ENCODE measurements around the gene NAV2.

The NAV2 gene

DNA sequence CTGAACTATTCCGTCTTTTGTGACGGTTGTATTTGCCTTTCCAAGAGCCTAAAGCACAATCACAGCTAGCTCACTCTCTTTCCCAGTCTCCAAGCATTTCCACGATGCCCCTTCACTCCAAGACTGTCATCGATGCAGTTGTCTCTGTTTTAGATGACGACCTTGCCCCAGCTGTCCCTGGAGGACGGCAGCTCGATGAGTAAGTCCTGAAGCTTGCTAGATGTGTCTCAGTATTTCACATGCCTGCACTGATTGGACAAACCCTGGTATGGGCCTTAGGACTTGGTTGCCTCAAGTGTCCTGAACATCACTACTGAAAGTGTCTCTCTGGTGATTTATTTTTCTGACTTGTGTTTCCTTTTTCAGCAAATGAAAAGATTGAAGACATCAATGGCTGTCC is 129.9 kb downstream of the NAV2 start:
- H3K27me3 ChIP-seq (ENCODE audit: insufficient read depth, low read length) = no peaks in the 10 kb centered on the region
- DNase-seq = peak in 1 of 2 donors; percentile 49
- H3K79me2 ChIP-seq (ENCODE audit: control insufficient read depth, insufficient read depth, low read length, poor library complexity) = no peaks in the 10 kb centered on the region
- H3K27ac ChIP-seq (ENCODE audit: low read depth, low read length) = no peak overlapping the region
- no peak overlapping the region for H2BK120ac ChIP-seq (ENCODE audit: insufficient read depth, low read length, poor library complexity)
- WGBS (ENCODE audit: extremely low coverage, insufficient coverage, insufficient read length) = no CpG with 5 or more reads among the region's 7 CpGs
- no peaks in the 10 kb centered on the region for H3K36me3 ChIP-seq (ENCODE audit: control insufficient read depth in 1 of 2, insufficient read depth in 2 of 2, low read length in 2 of 2)
- H3K79me1 ChIP-seq (ENCODE audit: low read length) = no peaks in the 10 kb centered on the region
- no peak overlapping the region for H2BK12ac ChIP-seq (ENCODE audit: low read length)
- no peak overlapping the region for H2AFZ ChIP-seq (ENCODE audit: insufficient read depth, low read length, poor library complexity)
- H3K9ac ChIP-seq (ENCODE audit: low read length) = no peak overlapping the region
- H4K8ac ChIP-seq (ENCODE audit: low read depth, low read length) = no peak overlapping the region
- H2AK5ac ChIP-seq (ENCODE audit: low read length) = no peak overlapping the region
- H3K18ac ChIP-seq (ENCODE audit: low read length) = no peak overlapping the region
- no peak overlapping the region for H3K23ac ChIP-seq (ENCODE audit: low read length)
- no peak overlapping the region for H3K4me3 ChIP-seq (ENCODE audit: low read depth, low read length)
- H4K12ac ChIP-seq (ENCODE audit: low read depth, low read length) = no peak overlapping the region
- no peak overlapping the region for H3K14ac ChIP-seq (ENCODE audit: low read length)
- H2BK5ac ChIP-seq (ENCODE audit: low read depth, low read length, poor library complexity) = no peak overlapping the region
- no peaks in the 10 kb centered on the region for H3K9me3 ChIP-seq (ENCODE audit: insufficient read depth, low read depth, low read length)
- no peaks in the 10 kb centered on the region for H3K4me1 ChIP-seq (ENCODE audit: control insufficient read depth in 1 of 2, insufficient read depth in 2 of 2, low read length in 2 of 2)
- no peak overlapping the region for H4K91ac ChIP-seq (ENCODE audit: low read depth, low read length)
- H3K4ac ChIP-seq (ENCODE audit: low read depth, low read length) = no peak overlapping the region
- no peak overlapping the region for H3K4me2 ChIP-seq (ENCODE audit: low read length)

DNA sequence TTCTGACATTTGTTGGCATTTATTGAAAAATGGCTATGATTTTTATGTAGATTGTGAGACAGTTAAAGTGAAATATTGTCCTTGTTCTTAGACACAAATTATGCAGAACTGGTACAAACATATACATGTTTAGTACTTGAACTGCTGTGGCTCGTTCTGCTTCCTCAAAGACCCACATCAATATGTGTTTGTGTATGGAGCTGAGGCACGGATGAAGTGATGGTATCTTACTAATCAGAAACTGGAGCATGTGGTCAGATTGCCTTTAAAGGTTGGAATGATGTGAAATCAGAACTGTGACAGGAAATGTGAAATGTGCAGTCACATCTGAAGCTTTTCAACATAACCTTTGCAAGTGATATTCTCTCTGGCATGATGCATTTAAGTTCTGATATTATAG is 130.4 kb downstream of the NAV2 start:
- no peak overlapping the region for H4K12ac ChIP-seq (ENCODE audit: low read depth, low read length)
- no CpG with 5 or more reads among the region's 2 CpGs for WGBS (ENCODE audit: extremely low coverage, insufficient coverage, insufficient read length)
- no peak for DNase-seq
- H2AFZ ChIP-seq (ENCODE audit: insufficient read depth, low read length, poor library complexity) = no peak overlapping the region
- H4K8ac ChIP-seq (ENCODE audit: low read depth, low read length) = no peak overlapping the region
- H3K36me3 ChIP-seq (ENCODE audit: control insufficient read depth in 1 of 2, insufficient read depth in 2 of 2, low read length in 2 of 2) = no peaks in the 10 kb centered on the region
- H3K4me3 ChIP-seq (ENCODE audit: low read depth, low read length) = no peak overlapping the region
- H3K4ac ChIP-seq (ENCODE audit: low read depth, low read length) = no peak overlapping the region
- no peaks in the 10 kb centered on the region for H3K27me3 ChIP-seq (ENCODE audit: insufficient read depth, low read length)
- no peaks in the 10 kb centered on the region for H3K79me1 ChIP-seq (ENCODE audit: low read length)
- H3K4me1 ChIP-seq (ENCODE audit: control insufficient read depth in 1 of 2, insufficient read depth in 2 of 2, low read length in 2 of 2) = no peaks in the 10 kb centered on the region
- H2AK5ac ChIP-seq (ENCODE audit: low read length) = no peak overlapping the region
- no peak overlapping the region for H2BK12ac ChIP-seq (ENCODE audit: low read length)
- H2BK120ac ChIP-seq (ENCODE audit: insufficient read depth, low read length, poor library complexity) = no peak overlapping the region
- H3K9ac ChIP-seq (ENCODE audit: low read length) = no peak overlapping the region
- H3K18ac ChIP-seq (ENCODE audit: low read length) = no peak overlapping the region
- H3K14ac ChIP-seq (ENCODE audit: low read length) = no peak overlapping the region
- no peaks in the 10 kb centered on the region for H3K9me3 ChIP-seq (ENCODE audit: insufficient read depth, low read depth, low read length)
- H3K4me2 ChIP-seq (ENCODE audit: low read length) = no peak overlapping the region
- H2BK5ac ChIP-seq (ENCODE audit: low read depth, low read length, poor library complexity) = no peak overlapping the region
- H3K23ac ChIP-seq (ENCODE audit: low read length) = no peak overlapping the region
- no peak overlapping the region for H3K27ac ChIP-seq (ENCODE audit: low read depth, low read length)
- no peaks in the 10 kb centered on the region for H3K79me2 ChIP-seq (ENCODE audit: control insufficient read depth, insufficient read depth, low read length, poor library complexity)
- H4K91ac ChIP-seq (ENCODE audit: low read depth, low read length) = no peak overlapping the region

DNA sequence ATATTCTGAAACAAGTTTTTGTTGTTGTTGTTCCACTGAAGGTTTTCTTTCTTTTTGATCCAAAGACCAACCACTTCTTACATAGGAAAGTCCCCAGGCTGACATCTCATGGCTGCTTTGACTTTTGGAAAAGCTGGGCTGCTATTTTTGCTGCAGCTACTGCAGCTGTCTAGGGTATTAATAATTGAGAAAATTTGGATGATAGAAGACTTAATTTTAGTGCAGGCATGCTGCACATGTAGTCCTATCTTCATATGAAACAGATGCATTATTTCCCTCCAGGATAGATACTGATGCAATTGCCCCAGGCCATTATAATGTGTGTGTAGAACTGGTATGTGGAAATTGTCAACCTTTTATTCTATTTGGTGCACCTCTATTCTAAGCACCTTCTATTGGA is 131.4 kb downstream of the NAV2 start:
- H3K4ac ChIP-seq (ENCODE audit: low read depth, low read length) = no peak overlapping the region
- H3K27me3 ChIP-seq (ENCODE audit: insufficient read depth, low read length) = no peaks in the 10 kb centered on the region
- H2BK12ac ChIP-seq (ENCODE audit: low read length) = no peak overlapping the region
- no peak for DNase-seq
- H4K8ac ChIP-seq (ENCODE audit: low read depth, low read length) = no peak overlapping the region
- no peak overlapping the region for H2BK120ac ChIP-seq (ENCODE audit: insufficient read depth, low read length, poor library complexity)
- H3K4me3 ChIP-seq (ENCODE audit: low read depth, low read length) = no peak overlapping the region
- H3K4me1 ChIP-seq (ENCODE audit: control insufficient read depth in 1 of 2, insufficient read depth in 2 of 2, low read length in 2 of 2) = peaks cover 0 to 3% of the 10 kb centered on the region in 2 experiments
- no peak overlapping the region for H3K23ac ChIP-seq (ENCODE audit: low read length)
- H3K14ac ChIP-seq (ENCODE audit: low read length) = no peak overlapping the region
- H3K36me3 ChIP-seq (ENCODE audit: control insufficient read depth in 1 of 2, insufficient read depth in 2 of 2, low read length in 2 of 2) = no peaks in the 10 kb centered on the region
- no peak overlapping the region for H2AK5ac ChIP-seq (ENCODE audit: low read length)
- H3K79me2 ChIP-seq (ENCODE audit: control insufficient read depth, insufficient read depth, low read length, poor library complexity) = no peaks in the 10 kb centered on the region
- H2BK5ac ChIP-seq (ENCODE audit: low read depth, low read length, poor library complexity) = no peak overlapping the region
- no peak overlapping the region for H2AFZ ChIP-seq (ENCODE audit: insufficient read depth, low read length, poor library complexity)
- H3K9ac ChIP-seq (ENCODE audit: low read length) = no peak overlapping the region
- no peak overlapping the region for H4K91ac ChIP-seq (ENCODE audit: low read depth, low read length)
- H3K79me1 ChIP-seq (ENCODE audit: low read length) = no peaks in the 10 kb centered on the region
- H3K27ac ChIP-seq (ENCODE audit: low read depth, low read length) = no peak overlapping the region
- H3K4me2 ChIP-seq (ENCODE audit: low read length) = no peak overlapping the region
- H3K18ac ChIP-seq (ENCODE audit: low read length) = no peak overlapping the region
- no peaks in the 10 kb centered on the region for H3K9me3 ChIP-seq (ENCODE audit: insufficient read depth, low read depth, low read length)
- H4K12ac ChIP-seq (ENCODE audit: low read depth, low read length) = no peak overlapping the region

- Histone ChIP-seq H3K4me2 (ENCODE audit: low read length) (no peak overlapping the region), H3K79me1 (ENCODE audit: low read length) (no peaks in the 10 kb centered on the region), H2BK120ac (ENCODE audit: insufficient read depth, low read length, poor library complexity) (no peak overlapping the region), H4K12ac (ENCODE audit: low read depth, low read length) (no peak overlapping the region), H3K14ac (ENCODE audit: low read length) (no peak overlapping the region), H3K36me3 (ENCODE audit: control insufficient read depth in 1 of 2, insufficient read depth in 2 of 2, low read length in 2 of 2) (no peaks in the 10 kb centered on the region), H3K9me3 (ENCODE audit: insufficient read depth, low read depth, low read length) (no peaks in the 10 kb centered on the region), H2BK5ac (ENCODE audit: low read depth, low read length, poor library complexity) (no peak overlapping the region), H2AFZ (ENCODE audit: insufficient read depth, low read length, poor library complexity) (no peak overlapping the region), H4K8ac (ENCODE audit: low read depth, low read length) (no peak overlapping the region), H2BK12ac (ENCODE audit: low read length) (no peak overlapping the region), H3K4ac (ENCODE audit: low read depth, low read length) (no peak overlapping the region), H3K27ac (ENCODE audit: low read depth, low read length) (no peak overlapping the region), H3K4me1 (ENCODE audit: control insufficient read depth in 1 of 2, insufficient read depth in 2 of 2, low read length in 2 of 2) (peaks cover 0 to 3% of the 10 kb centered on the region in 2 experiments), H4K91ac (ENCODE audit: low read depth, low read length) (no peak overlapping the region), H3K4me3 (ENCODE audit: low read depth, low read length) (no peak overlapping the region), H3K27me3 (ENCODE audit: insufficient read depth, low read length) (no peaks in the 10 kb centered on the region), H3K23ac (ENCODE audit: low read length) (no peak overlapping the region), H3K9ac (ENCODE audit: low read length) (no peak overlapping the region), H3K18ac (ENCODE audit: low read length) (no peak overlapping the region), H2AK5ac (ENCODE audit: low read length) (no peak overlapping the region), H3K79me2 (ENCODE audit: control insufficient read depth, insufficient read depth, low read length, poor library complexity) (no peaks in the 10 kb centered on the region)
- DNase-seq = no peak
- WGBS (ENCODE audit: extremely low coverage, insufficient coverage, insufficient read length) = no CpG with 5 or more reads among the region's 2 CpGs
Measured at GRCh38 chr11:19844806-19845205, 132.2 kb downstream of the NAV2 start.

GRCh38 chr11:19845626-19846025 is 133.0 kb downstream of the NAV2 start:
- Histone ChIP-seq H4K8ac (ENCODE audit: low read depth, low read length) (no peak overlapping the region), H3K9ac (ENCODE audit: low read length) (no peak overlapping the region), H3K23ac (ENCODE audit: low read length) (no peak overlapping the region), H3K27ac (ENCODE audit: low read depth, low read length) (no peak overlapping the region), H2AFZ (ENCODE audit: insufficient read depth, low read length, poor library complexity) (no peak overlapping the region), H4K91ac (ENCODE audit: low read depth, low read length) (no peak overlapping the region), H2BK5ac (ENCODE audit: low read depth, low read length, poor library complexity) (no peak overlapping the region), H3K4me1 (ENCODE audit: control insufficient read depth in 1 of 2, insufficient read depth in 2 of 2, low read length in 2 of 2) (peaks cover 0 to 3% of the 10 kb centered on the region in 2 experiments), H2BK120ac (ENCODE audit: insufficient read depth, low read length, poor library complexity) (no peak overlapping the region), H4K12ac (ENCODE audit: low read depth, low read length) (no peak overlapping the region), H3K36me3 (ENCODE audit: control insufficient read depth in 1 of 2, insufficient read depth in 2 of 2, low read length in 2 of 2) (no peaks in the 10 kb centered on the region), H3K4me3 (ENCODE audit: low read depth, low read length) (no peak overlapping the region), H3K9me3 (ENCODE audit: insufficient read depth, low read depth, low read length) (no peaks in the 10 kb centered on the region), H2AK5ac (ENCODE audit: low read length) (no peak overlapping the region), H3K4me2 (ENCODE audit: low read length) (no peak overlapping the region), H3K18ac (ENCODE audit: low read length) (no peak overlapping the region), H3K79me2 (ENCODE audit: control insufficient read depth, insufficient read depth, low read length, poor library complexity) (no peaks in the 10 kb centered on the region), H3K79me1 (ENCODE audit: low read length) (no peaks in the 10 kb centered on the region), H2BK12ac (ENCODE audit: low read length) (no peak overlapping the region), H3K27me3 (ENCODE audit: insufficient read depth, low read length) (no peaks in the 10 kb centered on the region), H3K14ac (ENCODE audit: low read length) (no peak overlapping the region), H3K4ac (ENCODE audit: low read depth, low read length) (no peak overlapping the region)
- DNase-seq = no peak

All from trophoblast cell (in vitro differentiated cells and primary cell).